CD14-positive monocyte (primary cell): ENCODE results near the gene RPS6KA2. TPM values are rescaled to one million over a fixed set of nuclear protein-coding genes. Genes with fewer than 3 reads are reported as not detected.

Source experiments
- DNase-seq, 3 donors: peaks; one replicate each; pipeline ENCODE4 v3.0.0-alpha.2; 2011 to 2022
- H2AFZ ChIP-seq: 2 replicates; pipeline ENCODE4 v1.6.0; 2012; ENCODE audit warnings: mild to moderate bottlenecking, low read depth, low read length, inconsistent platforms; ENCODE audit not compliant: insufficient read depth, poor library complexity, severe bottlenecking
- H3K27ac ChIP-seq, 2 donors: 1 replicate in 1 of 2; 2 replicates in 1 of 2; pipeline ENCODE4 v1.5.1; 2012 to 2013; ENCODE audit warnings: low read length in 2 of 2, control low read depth in 1 of 2, inconsistent platforms in 1 of 2, low read depth in 1 of 2, mild to moderate bottlenecking in 1 of 2
- H3K27me3 ChIP-seq, 2 donors: one replicate each; pipeline versions ENCODE4 v1.6.0 to v1.6.1; 2011 to 2013; ENCODE audit warnings: low read length in 2 of 2; ENCODE audit not compliant: control insufficient read depth in 2 of 2, insufficient read depth in 2 of 2
- H3K36me3 ChIP-seq, 2 donors: replicated peaks in 1 of 2; 1 replicate in 1 of 2; 2 replicates in 1 of 2; pipeline versions ENCODE4 v1.5.1 to v1.6.1; 2012 to 2013; ENCODE audit warnings: low read length in 2 of 2, control low read depth in 1 of 2, inconsistent platforms in 1 of 2, mild to moderate bottlenecking in 1 of 2; ENCODE audit not compliant: insufficient read depth in 2 of 2, control insufficient read depth in 1 of 2
- H3K4me1 ChIP-seq, 2 donors: 1 replicate in 1 of 2; 2 replicates in 1 of 2; pipeline versions ENCODE4 v1.5.1 to v1.6.1; 2012 to 2013; ENCODE audit warnings: low read length in 2 of 2, control low read depth in 1 of 2, inconsistent platforms in 1 of 2, mild to moderate bottlenecking in 1 of 2, moderate library complexity in 1 of 2; ENCODE audit not compliant: insufficient read depth in 2 of 2, control insufficient read depth in 1 of 2
- H3K4me2 ChIP-seq: replicated peaks from 2 replicates; pipeline ENCODE3; 2012; ENCODE audit warnings: low read length, moderate library complexity, mild to moderate bottlenecking; ENCODE audit not compliant: poor library complexity, severe bottlenecking; ENCODE audit errors: extremely low read depth
- H3K4me3 ChIP-seq, 3 experiments: fragments of 200-600 bp in 1 of 3; sonication (generic) in 1 of 3; replicated peaks in 1 of 3; 1 replicate in 2 of 3; 2 replicates in 1 of 3; pipeline ENCODE4 v1.5.1; 2011 to 2013; ENCODE audit warnings: low read length in 3 of 3, mild to moderate bottlenecking in 3 of 3, control low read depth in 2 of 3, low read depth in 2 of 3, inconsistent platforms in 1 of 3, moderate library complexity in 1 of 3
- H3K79me2 ChIP-seq: 2 replicates; pipeline ENCODE4 v1.6.0; 2012; ENCODE audit warnings: mild to moderate bottlenecking, control low read depth, inconsistent platforms, low read length, moderate library complexity; ENCODE audit not compliant: insufficient read depth
- H3K9ac ChIP-seq: 2 replicates; pipeline ENCODE4 v1.6.0; 2017; ENCODE audit warnings: low read length, mild to moderate bottlenecking; ENCODE audit not compliant: insufficient read depth, poor library complexity, severe bottlenecking
- H3K9me3 ChIP-seq, 2 donors: replicated peaks in 1 of 2; 1 replicate in 1 of 2; 2 replicates in 1 of 2; pipeline versions ENCODE4 v1.5.1 to v1.6.1; 2012 to 2013; ENCODE audit warnings: low read length in 2 of 2, control low read depth in 1 of 2; ENCODE audit not compliant: control insufficient read depth in 1 of 2, insufficient read depth in 1 of 2
- H4K20me1 ChIP-seq: 2 replicates; pipeline ENCODE4 v1.6.0; 2012; ENCODE audit warnings: mild to moderate bottlenecking, low read length, control low read depth, moderate library complexity; ENCODE audit not compliant: insufficient read depth
- H3K27ac Mint-ChIP-seq, 7 donors: one replicate each; pipeline ENCODE4 v1.8.0; 2020; ENCODE audit warnings: mild to moderate bottlenecking in 7 of 7, mixed read lengths in 7 of 7, moderate library complexity in 6 of 7, inconsistent platforms in 2 of 7
- H3K27me3 Mint-ChIP-seq, 3 donors: one replicate each; pipeline ENCODE4 v1.8.0; 2021 to 2022; ENCODE audit warnings: low read depth in 3 of 3, mild to moderate bottlenecking in 3 of 3, mixed read lengths in 3 of 3, moderate library complexity in 3 of 3, inconsistent platforms in 1 of 3
- H3K36me3 Mint-ChIP-seq, 2 donors: one replicate each; pipeline ENCODE4 v1.8.0; 2020; ENCODE audit warnings: mixed read lengths in 2 of 2, inconsistent platforms in 1 of 2, mild to moderate bottlenecking in 1 of 2
- H3K4me1 Mint-ChIP-seq: one replicate; pipeline ENCODE4 v1.8.0; 2020; ENCODE audit warnings: mild to moderate bottlenecking, mixed read lengths
- H3K4me3 Mint-ChIP-seq, 2 donors: one replicate each; pipeline ENCODE4 v1.8.0; 2020; ENCODE audit warnings: mild to moderate bottlenecking in 2 of 2, mixed read lengths in 2 of 2, moderate library complexity in 1 of 2
- H3K9me3 Mint-ChIP-seq, 7 donors: one replicate each; pipeline ENCODE4 v1.8.0; 2020 to 2022; ENCODE audit warnings: mixed read lengths in 7 of 7, mild to moderate bottlenecking in 6 of 7, moderate library complexity in 6 of 7, inconsistent platforms in 2 of 7
- WGBS: methylation state at CpG from one replicate; pipeline ENCODE4 v1.1.5; 2013; ENCODE audit warnings: missing lambda C conversion rate; ENCODE audit not compliant: insufficient coverage; 5-methylcytosine and 5-hydroxymethylcytosine counted together
- intact Hi-C, 2 donors: fragments of 100-400 bp; cut with micrococcal nuclease; formaldehyde crosslinking; loops; one replicate each; pipeline versions ENCODE4 v1.15.0 to v1.15.1; 2023
- polyA plus RNA-seq, 3 donors: library from polyadenylated mRNA; depleted of rRNA in 1 of 3; unstranded in 2 of 3; stranded (reverse) in 1 of 3; fragments of 300-500 nt in 2 of 3; fragments of >200 nt in 1 of 3; fragmentation: Illumina TruSeq in 2 of 3; gene quantifications; 1 replicate in 2 of 3; 2 replicates in 1 of 3; pipeline ENCODE4 v1.2.3, GENCODE V29; 2012 to 2021
- TF ChIP-seq, protein P1 (sequence below): fragments of 200-600 bp; IDR thresholded peaks from one replicate; pipeline ENCODE4 v1.8.0; 2022; ENCODE audit warnings: antibody characterized with exemption, mild to moderate bottlenecking

The RPS6KA2 gene
- polyA plus RNA-seq, 3 donors: 1.4 to 3.1 (median 1.9) TPM

DNA sequence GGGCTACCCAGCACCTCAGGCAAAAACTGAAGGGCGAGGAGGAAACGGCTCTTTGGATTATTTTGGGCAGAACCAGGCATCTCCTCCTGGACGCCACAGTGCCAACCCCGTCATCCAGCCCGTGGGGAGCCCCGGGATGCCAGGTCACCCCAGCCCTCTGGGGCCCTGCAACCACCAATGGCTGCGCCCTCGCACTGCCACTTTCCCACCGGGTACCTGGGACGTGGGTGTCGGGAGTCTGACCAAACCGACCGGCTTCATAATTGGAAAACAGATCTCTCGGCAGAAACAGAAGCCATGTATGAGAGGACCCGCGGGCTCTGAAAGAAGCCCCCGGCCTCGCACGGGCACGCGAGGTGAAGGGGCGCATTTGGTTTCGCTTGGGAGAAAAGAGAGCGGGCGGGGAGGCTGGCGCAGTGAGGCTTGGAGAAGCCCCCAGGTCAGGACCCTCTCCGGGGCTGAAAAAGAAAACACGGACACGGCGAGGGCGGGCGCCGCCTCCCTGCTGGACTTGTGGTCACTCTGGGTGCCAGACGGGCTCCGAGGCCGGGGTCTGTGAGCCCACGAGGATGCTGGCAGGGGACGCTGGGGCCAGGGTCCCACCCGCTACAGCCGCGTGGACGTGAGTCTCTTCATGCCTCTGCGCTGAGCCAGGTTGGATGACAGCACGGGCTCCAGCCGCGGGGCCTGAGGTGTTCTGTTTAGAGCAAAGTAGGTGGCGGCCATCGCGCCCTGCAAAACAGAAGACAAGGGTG is 214.7 kb downstream of the RPS6KA2 start:
- WGBS: 96% methylated on average over 49 of the region's 49 CpGs
- intact Hi-C loops: no loop called here
- H3K27ac Mint-ChIP-seq: no peak overlapping the region

DNA sequence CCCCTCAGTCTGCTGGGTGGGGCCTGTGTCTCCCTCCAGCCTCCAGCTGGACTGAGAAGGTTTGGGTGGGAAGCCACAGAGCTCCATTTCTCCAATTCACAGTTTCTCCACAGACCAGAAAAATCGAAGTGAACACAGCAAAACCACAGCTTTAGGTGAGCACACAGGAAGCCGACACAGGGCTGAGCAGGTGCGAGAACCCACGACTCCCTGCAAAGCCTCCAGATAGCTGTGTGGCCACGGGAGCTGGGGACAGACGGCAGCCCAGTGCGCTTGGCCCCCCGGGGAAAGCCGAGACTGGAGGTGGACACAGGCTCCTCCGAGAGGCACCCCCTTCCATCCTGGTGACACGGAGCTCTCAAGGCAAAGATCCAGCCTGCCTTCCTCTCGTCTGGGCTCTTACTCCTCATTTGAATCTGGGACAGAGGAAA is 215.3 kb downstream of the RPS6KA2 start:
- Histone ChIP-seq H3K4me1 (no peaks in the 10 kb centered on the region), H3K9me3 (no peaks in the 10 kb centered on the region), H2AFZ (no peak overlapping the region), H3K9ac (no peak overlapping the region), H3K4me2 (no peak overlapping the region), H3K4me3 (no peak overlapping the region), H3K27ac (no peak overlapping the region), H3K36me3 (no peaks in the 10 kb centered on the region), H3K27me3 (no peaks in the 10 kb centered on the region), H3K79me2 (no peaks in the 10 kb centered on the region), H4K20me1 (no peaks in the 10 kb centered on the region)
- DNase-seq: no peak
- peaks cover 0 to 4% (median 0%) of the 10 kb centered on the region in 7 donors for H3K9me3 Mint-ChIP-seq
- 72% methylated on average over 11 of the region's 12 CpGs for WGBS
- peaks cover 6% of the 10 kb centered on the region for H3K4me1 Mint-ChIP-seq
- intact Hi-C loops: no loop called here
- H3K27ac Mint-ChIP-seq: no peak overlapping the region
- TF ChIP-seq, protein P1, sequence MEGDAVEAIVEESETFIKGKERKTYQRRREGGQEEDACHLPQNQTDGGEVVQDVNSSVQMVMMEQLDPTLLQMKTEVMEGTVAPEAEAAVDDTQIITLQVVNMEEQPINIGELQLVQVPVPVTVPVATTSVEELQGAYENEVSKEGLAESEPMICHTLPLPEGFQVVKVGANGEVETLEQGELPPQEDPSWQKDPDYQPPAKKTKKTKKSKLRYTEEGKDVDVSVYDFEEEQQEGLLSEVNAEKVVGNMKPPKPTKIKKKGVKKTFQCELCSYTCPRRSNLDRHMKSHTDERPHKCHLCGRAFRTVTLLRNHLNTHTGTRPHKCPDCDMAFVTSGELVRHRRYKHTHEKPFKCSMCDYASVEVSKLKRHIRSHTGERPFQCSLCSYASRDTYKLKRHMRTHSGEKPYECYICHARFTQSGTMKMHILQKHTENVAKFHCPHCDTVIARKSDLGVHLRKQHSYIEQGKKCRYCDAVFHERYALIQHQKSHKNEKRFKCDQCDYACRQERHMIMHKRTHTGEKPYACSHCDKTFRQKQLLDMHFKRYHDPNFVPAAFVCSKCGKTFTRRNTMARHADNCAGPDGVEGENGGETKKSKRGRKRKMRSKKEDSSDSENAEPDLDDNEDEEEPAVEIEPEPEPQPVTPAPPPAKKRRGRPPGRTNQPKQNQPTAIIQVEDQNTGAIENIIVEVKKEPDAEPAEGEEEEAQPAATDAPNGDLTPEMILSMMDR: no peak
- H3K27me3 Mint-ChIP-seq: peaks cover 0 to 5% (median 1%) of the 10 kb centered on the region in 3 donors
- no peak overlapping the region for H3K4me3 Mint-ChIP-seq
- peaks cover 0 to 3% of the 10 kb centered on the region in 2 donors for H3K36me3 Mint-ChIP-seq

More for the DNA sequence above, 214.7 kb downstream of the RPS6KA2 start:
- no peaks in the 10 kb centered on the region for H3K4me1 ChIP-seq
- H3K27ac ChIP-seq: no peak overlapping the region
- H3K36me3 ChIP-seq: no peaks in the 10 kb centered on the region
- H3K36me3 Mint-ChIP-seq: peaks cover 0 to 3% of the 10 kb centered on the region in 2 donors
- no peak overlapping the region for H2AFZ ChIP-seq
- no peak overlapping the region for H3K4me3 Mint-ChIP-seq
- H3K79me2 ChIP-seq: no peaks in the 10 kb centered on the region
- peaks cover 6% of the 10 kb centered on the region for H3K4me1 Mint-ChIP-seq
- no peak for DNase-seq
- peaks cover 0 to 5% (median 1%) of the 10 kb centered on the region in 3 donors for H3K27me3 Mint-ChIP-seq
- no peaks in the 10 kb centered on the region for H3K9me3 ChIP-seq
- H3K9ac ChIP-seq: no peak overlapping the region
- H3K27me3 ChIP-seq: no peaks in the 10 kb centered on the region
- H3K9me3 Mint-ChIP-seq: peaks cover 0 to 4% (median 0%) of the 10 kb centered on the region in 7 donors
- TF ChIP-seq, protein P1: no peak
- no peak overlapping the region for H3K4me3 ChIP-seq
- H3K4me2 ChIP-seq: no peak overlapping the region
- no peaks in the 10 kb centered on the region for H4K20me1 ChIP-seq
